ENCODE results near the gene UBE2D2.

The UBE2D2 gene

GRCh38 chr5:139663207-139664085 is 102.3 kb downstream of the UBE2D2 start:
- no peak overlapping the region for H3K27ac ChIP-seq (ENCODE audit: insufficient read depth, low read depth, low read length, poor library complexity, severe bottlenecking)
- H3K27me3 ChIP-seq (ENCODE audit: control insufficient read depth, insufficient read depth, low read length, poor library complexity, severe bottlenecking), result no peaks in the 10 kb centered on the region
- peaks cover 42% of the 10 kb centered on the region for H3K4me1 ChIP-seq (ENCODE audit: control insufficient read depth, insufficient read depth, low read length)
- 90 to 91% methylated on average over 14 of the region's 14 CpGs for WGBS, 2 experiments
- no peaks in the 10 kb centered on the region for H3K9me3 ChIP-seq (ENCODE audit: control insufficient read depth, low read length)
- no peak overlapping the region for H3K4me3 ChIP-seq (ENCODE audit: insufficient read depth, low read depth, low read length)
- H3K36me3 ChIP-seq (ENCODE audit: control insufficient read depth, insufficient read depth, low read length), result no peaks in the 10 kb centered on the region

DNA sequence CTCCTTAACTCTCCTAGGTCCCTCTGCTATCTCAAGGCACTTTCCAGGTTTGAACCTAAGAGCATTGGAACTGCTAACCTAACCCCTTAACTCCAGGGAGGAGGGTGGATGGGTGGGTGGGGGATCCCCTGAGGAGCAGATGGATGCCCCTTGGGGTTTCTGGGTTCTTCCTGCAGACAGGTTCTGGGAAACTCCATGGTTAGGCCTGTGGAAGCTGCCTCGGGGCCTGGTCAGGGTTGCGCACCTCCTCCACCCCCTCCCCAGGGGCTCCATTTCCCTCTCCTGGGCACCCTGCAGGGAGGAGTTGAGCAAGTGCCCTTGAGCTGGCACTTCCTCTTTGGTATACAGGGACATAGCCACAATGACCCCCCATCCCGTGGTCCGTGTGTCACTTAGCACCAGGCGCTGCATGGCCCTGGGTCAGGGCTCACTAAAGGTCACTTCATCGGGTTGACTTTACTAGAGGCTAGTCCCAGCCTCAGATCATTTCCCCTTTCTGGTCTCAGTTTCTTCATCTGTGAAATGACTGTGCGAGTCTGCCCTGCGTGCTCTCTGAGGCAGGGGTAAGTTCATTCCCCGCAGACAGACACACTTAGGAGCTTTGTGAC is 103.1 kb downstream of the UBE2D2 start:
- WGBS, 2 experiments, result 90 to 92% methylated on average over 9 of the region's 9 CpGs
- H3K27me3 ChIP-seq (ENCODE audit: control insufficient read depth, insufficient read depth, low read length, poor library complexity, severe bottlenecking), result no peaks in the 10 kb centered on the region
- no peaks in the 10 kb centered on the region for H3K36me3 ChIP-seq (ENCODE audit: control insufficient read depth, insufficient read depth, low read length)
- H3K4me3 ChIP-seq (ENCODE audit: insufficient read depth, low read depth, low read length), result no peak overlapping the region
- peak overlapping the region; percentile 8 for H3K27ac ChIP-seq (ENCODE audit: insufficient read depth, low read depth, low read length, poor library complexity, severe bottlenecking)
- H3K9me3 ChIP-seq (ENCODE audit: control insufficient read depth, low read length), result no peaks in the 10 kb centered on the region
- H3K4me1 ChIP-seq (ENCODE audit: control insufficient read depth, insufficient read depth, low read length), result peaks cover 39% of the 10 kb centered on the region

DNA sequence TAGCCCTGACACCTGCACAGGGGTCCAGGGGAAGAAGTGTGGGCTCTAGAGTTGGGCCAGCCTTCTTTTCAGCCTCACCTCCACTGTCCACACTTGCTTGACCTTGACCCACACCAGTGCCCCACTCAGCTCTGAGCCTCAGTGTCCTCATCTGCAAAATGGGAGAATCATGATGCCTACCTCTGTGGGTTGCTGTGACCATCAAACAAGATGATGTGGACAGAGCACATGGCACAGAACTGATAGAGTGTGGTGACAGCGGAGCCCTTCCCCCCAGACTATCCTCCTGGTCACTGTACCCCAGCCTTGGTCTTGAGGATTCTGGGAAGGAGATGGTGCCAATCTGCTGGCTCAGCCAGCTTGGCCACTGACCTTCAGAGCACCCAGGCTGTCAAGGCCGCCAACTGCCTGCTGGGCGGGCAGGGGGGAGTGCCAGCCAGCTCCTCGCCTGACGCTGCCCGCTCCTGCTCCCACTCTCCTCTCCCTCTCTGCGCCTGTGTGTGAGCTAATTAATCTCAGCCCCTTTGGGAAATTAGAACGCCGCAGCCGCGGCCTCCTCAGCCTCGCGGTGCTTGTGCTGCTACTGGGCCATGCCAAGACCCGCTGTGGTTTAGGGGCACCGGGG is 103.7 kb downstream of the UBE2D2 start:
- no peaks in the 10 kb centered on the region for H3K36me3 ChIP-seq (ENCODE audit: control insufficient read depth, insufficient read depth, low read length)
- H3K27me3 ChIP-seq (ENCODE audit: control insufficient read depth, insufficient read depth, low read length, poor library complexity, severe bottlenecking), result no peaks in the 10 kb centered on the region
- peak overlapping the region; percentile 8 for H3K27ac ChIP-seq (ENCODE audit: insufficient read depth, low read depth, low read length, poor library complexity, severe bottlenecking)
- peaks cover 39% of the 10 kb centered on the region for H3K4me1 ChIP-seq (ENCODE audit: control insufficient read depth, insufficient read depth, low read length)
- no peak overlapping the region for H3K4me3 ChIP-seq (ENCODE audit: insufficient read depth, low read depth, low read length)
- H3K9me3 ChIP-seq (ENCODE audit: control insufficient read depth, low read length), result no peaks in the 10 kb centered on the region
- 95 to 96% methylated on average over 15 of the region's 15 CpGs for whole genome bisulfite sequencing, 2 experiments

GRCh38 chr5:139665626-139666025 is 104.5 kb downstream of the UBE2D2 start:
- Histone ChIP-seq H3K9me3 (ENCODE audit: control insufficient read depth, low read length) (no peaks in the 10 kb centered on the region), H3K4me3 (ENCODE audit: insufficient read depth, low read depth, low read length) (no peak overlapping the region), H3K4me1 (ENCODE audit: control insufficient read depth, insufficient read depth, low read length) (peaks cover 39% of the 10 kb centered on the region), H3K27ac (ENCODE audit: insufficient read depth, low read depth, low read length, poor library complexity, severe bottlenecking) (no peak overlapping the region), H3K27me3 (ENCODE audit: control insufficient read depth, insufficient read depth, low read length, poor library complexity, severe bottlenecking) (no peaks in the 10 kb centered on the region), H3K36me3 (ENCODE audit: control insufficient read depth, insufficient read depth, low read length) (no peaks in the 10 kb centered on the region)
- 94 to 95% methylated on average over 11 of the region's 11 CpGs for WGBS, 2 experiments

GRCh38 chr5:139666551-139666950 is 105.4 kb downstream of the UBE2D2 start:
- Histone ChIP-seq H3K36me3 (ENCODE audit: control insufficient read depth, insufficient read depth, low read length) (no peaks in the 10 kb centered on the region), H3K27me3 (ENCODE audit: control insufficient read depth, insufficient read depth, low read length, poor library complexity, severe bottlenecking) (no peaks in the 10 kb centered on the region), H3K9me3 (ENCODE audit: control insufficient read depth, low read length) (no peaks in the 10 kb centered on the region), H3K4me3 (ENCODE audit: insufficient read depth, low read depth, low read length) (no peak overlapping the region), H3K4me1 (ENCODE audit: control insufficient read depth, insufficient read depth, low read length) (peaks cover 45% of the 10 kb centered on the region), H3K27ac (ENCODE audit: insufficient read depth, low read depth, low read length, poor library complexity, severe bottlenecking) (no peak overlapping the region)
- 93% methylated on average over 7 of the region's 7 CpGs for WGBS, 2 experiments

GRCh38 chr5:139667001-139667729 is 106.0 kb downstream of the UBE2D2 start:
- Histone ChIP-seq H3K9me3 (ENCODE audit: control insufficient read depth, low read length) (no peaks in the 10 kb centered on the region), H3K4me3 (ENCODE audit: insufficient read depth, low read depth, low read length) (no peak overlapping the region), H3K27me3 (ENCODE audit: control insufficient read depth, insufficient read depth, low read length, poor library complexity, severe bottlenecking) (no peaks in the 10 kb centered on the region), H3K36me3 (ENCODE audit: control insufficient read depth, insufficient read depth, low read length) (no peaks in the 10 kb centered on the region), H3K27ac (ENCODE audit: insufficient read depth, low read depth, low read length, poor library complexity, severe bottlenecking) (no peak overlapping the region), H3K4me1 (ENCODE audit: control insufficient read depth, insufficient read depth, low read length) (peaks cover 48% of the 10 kb centered on the region)
- 88 to 91% methylated on average over 2 of the region's 2 CpGs for WGBS, 2 experiments

DNA sequence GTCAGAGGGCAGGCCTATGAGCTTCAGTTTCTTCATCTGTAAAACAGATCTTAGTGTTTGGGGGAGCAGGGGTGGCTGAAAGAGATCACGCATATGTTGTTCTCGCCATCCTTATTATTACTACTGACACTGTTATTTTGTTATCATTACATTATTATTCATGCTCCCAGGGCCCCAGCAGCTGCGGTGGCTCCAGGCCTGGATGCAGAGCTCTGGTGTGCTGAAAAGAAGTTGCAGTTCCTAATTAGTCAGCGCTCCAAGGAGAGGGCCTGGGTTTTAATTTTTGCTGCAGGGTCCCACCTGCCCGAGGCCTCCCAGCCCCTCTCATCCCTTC is 106.6 kb downstream of the UBE2D2 start:
- 77 to 79% methylated on average over 5 of the region's 5 CpGs for WGBS, 2 experiments
- H3K4me1 ChIP-seq (ENCODE audit: control insufficient read depth, insufficient read depth, low read length), result peaks cover 48% of the 10 kb centered on the region
- H3K36me3 ChIP-seq (ENCODE audit: control insufficient read depth, insufficient read depth, low read length), result no peaks in the 10 kb centered on the region
- no peak overlapping the region for H3K27ac ChIP-seq (ENCODE audit: insufficient read depth, low read depth, low read length, poor library complexity, severe bottlenecking)
- H3K27me3 ChIP-seq (ENCODE audit: control insufficient read depth, insufficient read depth, low read length, poor library complexity, severe bottlenecking), result no peaks in the 10 kb centered on the region
- no peak overlapping the region for H3K4me3 ChIP-seq (ENCODE audit: insufficient read depth, low read depth, low read length)
- H3K9me3 ChIP-seq (ENCODE audit: control insufficient read depth, low read length), result no peaks in the 10 kb centered on the region

DNA sequence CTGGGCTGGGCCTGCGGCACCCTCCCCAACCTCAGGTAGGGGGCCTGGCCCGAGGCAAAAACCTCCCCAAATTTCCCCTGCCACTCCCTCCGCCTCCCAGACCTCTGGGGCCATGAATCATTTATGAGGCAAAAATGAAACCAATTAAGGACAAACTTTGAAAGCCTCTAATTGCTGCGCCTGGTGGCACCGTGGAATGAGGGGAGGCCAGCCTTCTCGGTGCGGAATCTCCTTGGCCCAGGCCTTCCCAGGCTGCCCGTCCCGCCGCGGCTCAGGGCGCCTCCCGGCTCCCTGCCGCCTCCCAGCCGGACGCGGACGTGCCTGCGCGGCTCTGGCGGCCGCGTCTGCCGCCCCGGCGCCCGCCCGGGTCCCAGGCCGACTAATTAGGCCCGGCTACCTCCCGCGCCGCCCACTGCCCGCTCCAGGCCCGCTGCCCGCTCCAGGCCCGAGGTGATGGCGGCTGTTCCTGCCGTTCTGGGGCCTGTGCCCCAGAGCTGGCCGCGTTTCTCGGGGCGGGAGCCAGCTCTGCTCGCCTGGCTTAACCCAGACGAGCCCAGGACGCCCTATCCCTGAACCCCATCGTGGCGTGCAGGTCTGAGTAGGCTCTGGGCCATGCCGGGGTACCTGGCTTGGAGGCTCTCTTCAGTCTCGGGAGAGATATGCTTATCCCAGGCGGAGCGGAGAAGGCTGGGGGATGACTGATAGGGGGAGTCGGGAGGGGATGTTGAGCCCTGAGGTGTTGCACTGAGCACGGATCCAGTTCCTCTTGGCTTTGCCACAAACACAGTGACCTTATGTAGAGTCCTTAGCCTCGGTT is 107.1 kb downstream of the UBE2D2 start:
- H3K4me1 ChIP-seq (ENCODE audit: control insufficient read depth, insufficient read depth, low read length), result peaks cover 48% of the 10 kb centered on the region
- H3K4me3 ChIP-seq (ENCODE audit: insufficient read depth, low read depth, low read length), result no peak overlapping the region
- no peak overlapping the region for H3K27ac ChIP-seq (ENCODE audit: insufficient read depth, low read depth, low read length, poor library complexity, severe bottlenecking)
- H3K36me3 ChIP-seq (ENCODE audit: control insufficient read depth, insufficient read depth, low read length), result no peaks in the 10 kb centered on the region
- H3K9me3 ChIP-seq (ENCODE audit: control insufficient read depth, low read length), result no peaks in the 10 kb centered on the region
- no peaks in the 10 kb centered on the region for H3K27me3 ChIP-seq (ENCODE audit: control insufficient read depth, insufficient read depth, low read length, poor library complexity, severe bottlenecking)
- 85% methylated on average over 55 of the region's 55 CpGs for WGBS, 2 experiments

DNA sequence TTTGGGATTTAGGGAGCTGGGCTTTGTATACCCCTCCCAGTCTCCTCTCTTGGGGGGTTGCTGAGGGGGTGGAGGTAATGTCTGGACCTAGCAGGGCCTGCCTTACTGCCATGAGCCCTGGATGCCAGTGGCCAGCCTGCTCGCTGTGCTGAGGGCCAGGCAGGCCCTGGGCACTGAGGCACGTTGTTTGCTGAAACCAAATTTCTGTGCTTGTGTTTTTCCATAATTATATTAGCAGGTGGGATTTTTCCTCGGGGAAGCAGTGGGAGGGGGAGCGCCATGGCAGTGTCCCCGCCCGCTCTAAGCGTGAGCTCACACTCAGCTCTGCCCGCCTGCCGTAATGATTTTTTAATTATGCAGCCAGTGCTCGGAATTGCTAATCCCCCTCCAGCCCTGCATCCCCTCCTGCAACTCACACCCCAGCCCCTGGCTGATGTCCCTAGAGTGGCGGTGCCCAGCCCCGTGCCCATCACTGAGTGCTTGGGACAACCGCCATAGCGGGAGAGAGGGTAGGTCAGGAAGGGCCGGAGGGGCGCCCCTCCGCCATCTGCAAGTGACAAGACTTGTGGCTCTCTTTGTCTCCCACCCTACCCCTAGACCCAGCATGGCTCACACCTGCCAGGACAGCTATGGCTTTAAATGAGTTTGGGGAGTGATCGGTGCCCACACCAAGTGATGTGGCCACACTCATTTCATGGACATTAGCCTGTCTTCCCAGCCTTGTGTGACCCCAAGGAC is 108.0 kb downstream of the UBE2D2 start:
- Histone ChIP-seq H3K27ac (ENCODE audit: insufficient read depth, low read depth, low read length, poor library complexity, severe bottlenecking) (no peak overlapping the region), H3K27me3 (ENCODE audit: control insufficient read depth, insufficient read depth, low read length, poor library complexity, severe bottlenecking) (no peaks in the 10 kb centered on the region), H3K9me3 (ENCODE audit: control insufficient read depth, low read length) (no peaks in the 10 kb centered on the region), H3K36me3 (ENCODE audit: control insufficient read depth, insufficient read depth, low read length) (no peaks in the 10 kb centered on the region), H3K4me3 (ENCODE audit: insufficient read depth, low read depth, low read length) (no peak overlapping the region), H3K4me1 (ENCODE audit: control insufficient read depth, insufficient read depth, low read length) (peaks cover 49% of the 10 kb centered on the region)
- 92 to 93% methylated on average over 18 of the region's 18 CpGs for WGBS, 2 experiments

Measured in ectodermal cell (in vitro differentiated cells).